Fibroblast of pulmonary artery (primary cell): Measurements from ENCODE around the gene F2R.

Source experiments
- DNase-seq: peaks from one replicate; pipeline ENCODE4 v3.0.0-alpha.2; 2010; ENCODE audit warnings: low read depth
- H3K4me3 ChIP-seq: replicated peaks from 2 replicates; pipeline ENCODE4 v1.5.1; 2011; ENCODE audit warnings: low read depth, mild to moderate bottlenecking, control low read depth, low read length, moderate library complexity
- CTCF ChIP-seq: IDR thresholded peaks from 2 replicates; pipeline ENCODE4 v1.5.1; 2011; ENCODE audit warnings: mild to moderate bottlenecking, control low read depth, low read length, inconsistent platforms; ENCODE audit errors: missing control alignments

The F2R gene

GRCh38 chr5:76723906-76724305, 8.0 kb downstream of the F2R start:
- H3K4me3 ChIP-seq, result no peak overlapping the region
- TF ChIP-seq CTCF, result no peak
- DNase-seq, result no peak

- DNase-seq, result peak; percentile 42
- no peak for TF ChIP-seq CTCF
- H3K4me3 ChIP-seq, result no peak overlapping the region
These were observed 8.9 kb downstream of the F2R start for GRCh38 chr5:76724871-76725270.

- H3K4me3 ChIP-seq, result no peak overlapping the region
- TF ChIP-seq CTCF, result no peak
- DNase-seq, result no peak
These were observed 13.0 kb downstream of the F2R start for GRCh38 chr5:76728965-76729364.

GRCh38 chr5:76729373-76730290, 13.7 kb downstream of the F2R start:
- no peak overlapping the region for H3K4me3 ChIP-seq
- no peak for TF ChIP-seq CTCF
- no peak for DNase-seq

GRCh38 chr5:76732405-76733048, 16.6 kb downstream of the F2R start:
- no peak overlapping the region for H3K4me3 ChIP-seq
- no peak for DNase-seq
- no peak for TF ChIP-seq CTCF

- no peak for DNase-seq
- TF ChIP-seq CTCF, result no peak
- H3K4me3 ChIP-seq, result no peak overlapping the region
These were observed 17.1 kb downstream of the F2R start for GRCh38 chr5:76733049-76733417.
